HFFc6 (cell line): ENCODE data around the gene RGCC. TPM values are rescaled to one million over a fixed set of nuclear protein-coding genes. Genes with fewer than 3 reads are reported as not detected.
"Not testable (repeated sequence)": the region's sequence is repeated elsewhere in the genome, so short reads cannot be mapped to it uniquely, and the experiment has no call there.

Experiments
- DNase-seq: peaks from one replicate; pipeline ENCODE4 v3.0.0-alpha.2; 2018
- H3K27ac Mint-ChIP-seq: 2 replicates; pipeline ENCODE4 v1.8.0; 2020; ENCODE audit warnings: mild to moderate bottlenecking, mixed read lengths
- H3K27me3 Mint-ChIP-seq: 2 replicates; pipeline ENCODE4 v1.8.0; 2021; ENCODE audit warnings: mild to moderate bottlenecking, moderate library complexity, mixed read lengths; ENCODE audit not compliant: insufficient read depth
- H3K36me3 Mint-ChIP-seq: 2 replicates; pipeline ENCODE4 v1.8.0; 2021; ENCODE audit warnings: low read depth, mixed read lengths
- H3K4me1 Mint-ChIP-seq: 2 replicates; pipeline ENCODE4 v1.8.0; 2020; ENCODE audit warnings: low read depth, mixed read lengths
- H3K4me3 Mint-ChIP-seq: 2 replicates; pipeline ENCODE4 v1.8.0; 2020; ENCODE audit warnings: mild to moderate bottlenecking, moderate library complexity, mixed read lengths
- H3K9me3 Mint-ChIP-seq: 2 replicates; pipeline ENCODE4 v1.8.0; 2020; ENCODE audit warnings: mild to moderate bottlenecking, mixed read lengths
- CTCF ChIP-seq: fragments of 200-600 bp; sonication (generic); IDR thresholded peaks from 2 replicates; pipeline ENCODE4 v1.5.0; 2021; ENCODE audit warnings: antibody characterized with exemption, mild to moderate bottlenecking
- total RNA-seq, 6 experiments: library from RNA; stranded (reverse); fragmentation: NEBNext Ultra II Directional; extraction: Animal tissue kit (Norgen Biotek cat#: 25700); gene quantifications; 2 replicates in 1 of 6; 3 replicates in 5 of 6; pipeline ENCODE4 v1.2.3, GENCODE V29; 2021

Gene RGCC
- total RNA-seq, 6 experiments from 2014 or later = 0.43 TPM; not detected in 5

DNA sequence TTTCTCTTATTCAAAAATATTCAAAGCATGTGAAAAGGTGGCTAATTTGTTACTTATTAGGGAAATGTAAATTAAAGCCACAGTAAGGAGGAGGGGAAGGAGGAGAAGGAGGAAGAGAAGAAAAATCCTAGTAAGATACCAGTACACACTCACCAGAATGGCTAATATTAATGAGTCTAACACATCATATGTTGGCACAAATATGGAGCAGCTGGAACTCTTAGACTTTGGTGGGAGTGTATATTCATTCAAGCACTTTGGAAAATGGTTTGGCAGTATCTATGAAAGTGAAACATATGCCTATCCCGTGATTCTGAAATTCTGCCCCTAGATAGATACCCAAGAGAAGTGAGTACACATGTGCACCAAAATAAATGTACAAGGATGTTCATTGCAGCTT lies 38.1 kb upstream of the RGCC start:
- no peak for DNase-seq
- no peak for TF ChIP-seq CTCF
- H3K27ac Mint-ChIP-seq = no peak overlapping the region
- no peak overlapping the region for H3K4me3 Mint-ChIP-seq
- H3K4me1 Mint-ChIP-seq = peaks cover 4% of the 10 kb centered on the region; the same call in 1 of the 2 replicates
- peaks cover 4% of the 10 kb centered on the region; the same call in 1 of the 2 replicates for H3K9me3 Mint-ChIP-seq
- H3K27me3 Mint-ChIP-seq = peaks cover 8% of the 10 kb centered on the region
- 0 out of 2 replicates have a peak, but pooled peaks cover 7% of the 10 kb centered on the region for H3K36me3 Mint-ChIP-seq

- peaks cover 4% of the 10 kb centered on the region; the same call in 1 of the 2 replicates for H3K4me1 Mint-ChIP-seq
- TF ChIP-seq CTCF = no peak
- H3K36me3 Mint-ChIP-seq = 0 out of 2 replicates have a peak, but pooled peaks cover 7% of the 10 kb centered on the region
- peaks cover 8% of the 10 kb centered on the region for H3K27me3 Mint-ChIP-seq
- H3K4me3 Mint-ChIP-seq = no peak overlapping the region
- no peak overlapping the region for H3K27ac Mint-ChIP-seq
- DNase-seq = no peak
- H3K9me3 Mint-ChIP-seq = peaks cover 4% of the 10 kb centered on the region; the same call in 1 of the 2 replicates
Observed at GRCh38 chr13:41420146-41420545, 37.2 kb upstream of the RGCC start.

DNA sequence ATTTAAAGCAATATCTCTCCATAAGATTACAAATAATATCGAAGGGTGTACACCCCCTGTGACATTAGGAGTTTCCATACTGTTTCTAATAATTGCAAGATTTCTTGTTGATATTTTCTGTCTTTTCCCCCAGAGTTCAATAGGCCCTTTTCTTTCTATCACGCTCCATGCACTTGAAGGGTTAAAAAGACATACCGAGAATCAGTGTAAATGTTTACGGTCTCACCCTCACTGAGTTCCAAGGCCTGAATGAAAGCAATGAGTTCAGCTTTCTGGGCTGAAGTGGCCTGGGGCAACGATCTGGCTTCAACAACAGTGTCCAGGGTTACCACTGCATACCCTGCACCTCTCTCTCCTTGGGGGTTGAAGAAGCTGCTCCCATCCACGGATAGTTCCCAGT lies 36.0 kb upstream of the RGCC start:
- not testable (repeated sequence) for H3K4me1 Mint-ChIP-seq, DNase-seq, H3K9me3 Mint-ChIP-seq, H3K27ac Mint-ChIP-seq, H3K4me3 Mint-ChIP-seq, H3K27me3 Mint-ChIP-seq, H3K36me3 Mint-ChIP-seq

GRCh38 chr13:41421983-41422382 lies 35.4 kb upstream of the RGCC start:
- H3K27ac Mint-ChIP-seq, H3K36me3 Mint-ChIP-seq, H3K4me1 Mint-ChIP-seq, H3K27me3 Mint-ChIP-seq, H3K9me3 Mint-ChIP-seq, DNase-seq, H3K4me3 Mint-ChIP-seq: not testable (repeated sequence)

- H3K4me1 Mint-ChIP-seq, DNase-seq, H3K36me3 Mint-ChIP-seq, H3K27ac Mint-ChIP-seq, H3K9me3 Mint-ChIP-seq, H3K27me3 Mint-ChIP-seq, H3K4me3 Mint-ChIP-seq: not testable (repeated sequence)
Observed at GRCh38 chr13:41423259-41423658, 34.1 kb upstream of the RGCC start.

- not testable (repeated sequence) for H3K36me3 Mint-ChIP-seq
Observed at GRCh38 chr13:41424675-41425074, 32.7 kb upstream of the RGCC start.

GRCh38 chr13:41426047-41426446 lies 31.3 kb upstream of the RGCC start:
- Mint-ChIP-seq H3K27me3 (peaks cover 9% of the 10 kb centered on the region), H3K9me3 (no peaks in the 10 kb centered on the region; the same call in 1 of the 2 replicates), H3K27ac (no peak overlapping the region), H3K36me3 (no peaks in the 10 kb centered on the region), H3K4me3 (no peak overlapping the region), H3K4me1 (peaks cover 7% of the 10 kb centered on the region)
- no peak for TF ChIP-seq CTCF
- DNase-seq = no peak

More at GRCh38 chr13:41424675-41425074, 32.7 kb upstream of the RGCC start:
- H3K27me3 Mint-ChIP-seq = peaks cover 10% of the 10 kb centered on the region
- not testable (repeated sequence) for DNase-seq, H3K27ac Mint-ChIP-seq, H3K9me3 Mint-ChIP-seq, H3K4me3 Mint-ChIP-seq, H3K4me1 Mint-ChIP-seq

DNA sequence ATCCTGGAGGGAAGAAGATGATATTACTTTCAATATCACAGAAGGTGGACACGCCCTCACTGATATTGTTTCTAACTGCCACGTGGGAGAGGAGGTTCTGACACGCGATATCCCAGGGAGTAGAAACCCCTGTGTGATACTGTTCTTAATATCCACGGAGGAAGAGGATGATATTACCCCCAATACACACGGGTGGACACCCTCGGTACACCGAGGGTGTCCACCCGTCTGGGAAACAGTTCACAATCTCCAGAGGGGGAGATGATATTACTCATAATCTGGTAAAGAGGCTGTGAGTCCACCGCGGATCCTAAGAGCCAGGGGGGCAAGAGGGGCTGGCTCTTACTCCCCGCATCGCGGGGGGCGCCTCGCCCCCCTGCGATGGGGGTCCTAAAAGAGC lies 29.7 kb upstream of the RGCC start:
- peak overlapping the region; percentile 68 for H3K4me3 Mint-ChIP-seq
- no peak for TF ChIP-seq CTCF
- H3K36me3 Mint-ChIP-seq = no peaks in the 10 kb centered on the region
- H3K27me3 Mint-ChIP-seq = peaks cover 9% of the 10 kb centered on the region
- DNase-seq = no peak
- H3K27ac Mint-ChIP-seq = no peak overlapping the region
- no peaks in the 10 kb centered on the region; the same call in 1 of the 2 replicates for H3K9me3 Mint-ChIP-seq
- H3K4me1 Mint-ChIP-seq = peaks cover 7% of the 10 kb centered on the region
